HepG2 (cell line): ENCODE results near the gene ZDHHC19. TPM values are rescaled to one million over a fixed set of nuclear protein-coding genes. Genes with fewer than 3 reads are reported as not detected.

Experiments
- ARHGAP35 ChIP-seq: sonication (generic); formaldehyde crosslinking; IDR thresholded peaks from 2 replicates; pipeline ENCODE4 v1.9.0; 2022; ENCODE audit warnings: mild to moderate bottlenecking, inconsistent platforms, moderate library complexity, missing genetic modification reagents, borderline replicate concordance
- CREB1 ChIP-seq, 2 experiments: fragments of 450-650 bp in 1 of 2; IDR thresholded peaks; 2 replicates each; pipeline ENCODE4 v1.6.1; 2016 to 2017; ENCODE audit warnings: control low read depth in 1 of 2, mild to moderate bottlenecking in 1 of 2, missing compliant biosample characterization in 1 of 2, missing genetic modification characterization in 1 of 2
- LCORL ChIP-seq, 2 experiments: fragments of 450-650 bp in 1 of 2; sonication (generic) in 1 of 2; formaldehyde crosslinking in 1 of 2; IDR thresholded peaks; 2 replicates each; pipeline versions ENCODE4 v1.5.0 to v1.6.1; 2017 to 2020; ENCODE audit warnings: antibody characterized with exemption in 1 of 2, missing genetic modification reagents in 1 of 2
- MBD4 ChIP-seq: IDR thresholded peaks from 2 replicates; pipeline ENCODE4 v1.6.1; 2012; ENCODE audit warnings: low read length, inconsistent platforms, borderline replicate concordance
- MEIS2 ChIP-seq: sonication (generic); formaldehyde crosslinking; IDR thresholded peaks from 2 replicates; pipeline ENCODE4 v1.9.0; 2021; ENCODE audit warnings: mild to moderate bottlenecking, missing genetic modification reagents
- NR1H2 ChIP-seq: sonication (generic); formaldehyde crosslinking; IDR thresholded peaks from 2 replicates; pipeline ENCODE4 v1.8.1; 2022; ENCODE audit warnings: low read depth, missing genetic modification reagents, borderline replicate concordance
- PBX3 ChIP-seq: sonication (generic); formaldehyde crosslinking; IDR thresholded peaks from 2 replicates; pipeline ENCODE4 v1.8.1; 2023; ENCODE audit warnings: missing genetic modification reagents, inconsistent platforms, borderline replicate concordance
- ZFP1 ChIP-seq: IDR thresholded peaks from 2 replicates; pipeline ENCODE4 v1.6.1; 2016
- ZFX ChIP-seq: sonication (generic); formaldehyde crosslinking; IDR thresholded peaks from 2 replicates; pipeline ENCODE4 v1.4.0; 2020; ENCODE audit warnings: mild to moderate bottlenecking, low read depth, missing genetic modification reagents, moderate library complexity
- ZNF292 ChIP-seq: sonication (generic); formaldehyde crosslinking; IDR thresholded peaks from 2 replicates; pipeline ENCODE4 v1.8.1; 2022; ENCODE audit warnings: mild to moderate bottlenecking, low read depth, missing genetic modification reagents, borderline replicate concordance
- ZNF430 ChIP-seq: sonication (generic); formaldehyde crosslinking; IDR thresholded peaks from 2 replicates; pipeline ENCODE4 v1.9.0; 2021; ENCODE audit warnings: mild to moderate bottlenecking, missing genetic modification reagents
- ZNF432 ChIP-seq: sonication (generic); formaldehyde crosslinking; IDR thresholded peaks from 2 replicates; pipeline ENCODE4 v1.5.0; 2020; ENCODE audit warnings: missing genetic modification reagents, mild to moderate bottlenecking, borderline replicate concordance
- ZNF484 ChIP-seq: sonication (generic); formaldehyde crosslinking; IDR thresholded peaks from 2 replicates; pipeline ENCODE4 v1.5.1; 2020; ENCODE audit warnings: mild to moderate bottlenecking, low read depth, missing genetic modification reagents, borderline replicate concordance
- ZNF619 ChIP-seq: sonication (generic); formaldehyde crosslinking; IDR thresholded peaks from 2 replicates; pipeline ENCODE4 v1.4.0; 2020; ENCODE audit warnings: mild to moderate bottlenecking, missing genetic modification reagents
- ZZZ3 ChIP-seq: sonication (generic); formaldehyde crosslinking; IDR thresholded peaks from 2 replicates; pipeline ENCODE4 v1.4.0; 2020; ENCODE audit warnings: missing genetic modification reagents, mild to moderate bottlenecking, borderline replicate concordance
- polyA plus RNA-seq, 8 experiments: library from polyadenylated mRNA; depleted of rRNA in 3 of 8; stranded (reverse) in 7 of 8; unstranded in 1 of 8; fragments of >200 nt; fragmentation: Illumina TruSeq in 4 of 8; extraction: Trizol in 4 of 8; gene quantifications; 2 replicates each; pipeline versions ENCODE4 v1.2.1 to v1.2.3, GENCODE V29; 2011 to 2016; ENCODE audit warnings: low read depth in 4 of 8, missing spikeins in 1 of 8, mixed read lengths in 1 of 8; ENCODE audit not compliant: insufficient read depth in 1 of 8
- total RNA-seq, 5 experiments: library from RNA; depleted of rRNA; stranded (reverse); fragments of >200 nt; fragmentation: Illumina TruSeq; extraction: Trizol; gene quantifications; 2 replicates each; pipeline ENCODE4 v1.2.3, GENCODE V29; 2016; ENCODE audit warnings: low read depth in 1 of 5
- TF ChIP-seq, protein P1 (sequence below): sonication (generic); formaldehyde crosslinking; IDR thresholded peaks from 2 replicates; pipeline ENCODE4 v1.5.1; 2020; ENCODE audit warnings: mild to moderate bottlenecking, missing genetic modification reagents, moderate library complexity
- TF ChIP-seq, protein P2 (sequence below): sonication (generic); formaldehyde crosslinking; IDR thresholded peaks from 2 replicates; pipeline ENCODE4 v1.4.0; 2020; ENCODE audit warnings: low read depth, mild to moderate bottlenecking, missing genetic modification reagents
- TF ChIP-seq, protein P3 (sequence below): sonication (generic); formaldehyde crosslinking; IDR thresholded peaks from 2 replicates; pipeline ENCODE4 v1.5.1; 2020; ENCODE audit warnings: mild to moderate bottlenecking, moderate library complexity, missing genetic modification reagents

ZDHHC19 gene
- total and polyA plus RNA-seq, 2 of the 13 experiments (the other 11 are each of a cell fraction or from before 2014, with no cell fraction given), result 0.22 to 0.53 TPM

DNA sequence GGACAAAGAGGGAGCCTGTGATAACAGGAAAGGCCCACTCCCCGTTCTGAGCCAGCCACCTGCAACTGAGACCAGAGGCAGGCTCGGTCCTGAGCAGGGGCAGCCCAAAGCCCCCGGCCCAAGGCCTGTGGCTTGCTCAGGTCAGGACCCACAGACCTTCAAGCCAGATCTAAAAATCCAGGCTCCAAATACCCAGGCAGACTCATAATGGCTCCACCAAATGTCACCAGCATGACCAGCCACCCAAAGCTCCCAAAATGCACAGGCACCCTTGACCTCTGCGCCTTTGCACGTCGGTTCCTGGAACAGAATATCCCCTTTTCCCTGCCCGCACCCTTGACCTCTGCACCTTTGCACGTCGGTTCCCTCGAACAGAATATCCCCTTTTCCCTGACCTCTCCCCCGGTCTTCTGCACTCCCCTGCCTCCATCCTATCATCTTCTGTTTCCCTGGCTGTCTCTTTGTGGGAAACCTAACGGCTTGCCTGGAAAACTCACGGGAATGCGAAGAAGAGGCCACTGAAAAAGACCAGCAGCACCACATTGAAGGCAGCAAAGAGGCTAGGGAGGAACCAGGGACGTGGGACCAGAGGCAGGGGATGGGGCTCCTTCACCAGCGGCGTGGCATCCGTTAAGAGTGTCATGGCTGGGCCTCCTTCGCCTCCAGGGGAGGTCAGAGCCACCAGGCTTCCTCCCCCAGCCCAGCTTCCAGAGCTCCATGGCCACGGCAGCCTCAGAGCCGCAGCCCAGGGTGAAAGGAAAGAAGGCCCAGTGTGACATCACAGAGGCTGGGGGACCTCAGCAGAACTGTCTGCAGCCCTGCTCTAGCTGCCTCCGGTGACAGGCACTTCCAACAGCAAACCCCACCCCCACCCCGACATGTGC, at the start of gene ZDHHC19 (continued):
- TF ChIP-seq, protein P1, sequence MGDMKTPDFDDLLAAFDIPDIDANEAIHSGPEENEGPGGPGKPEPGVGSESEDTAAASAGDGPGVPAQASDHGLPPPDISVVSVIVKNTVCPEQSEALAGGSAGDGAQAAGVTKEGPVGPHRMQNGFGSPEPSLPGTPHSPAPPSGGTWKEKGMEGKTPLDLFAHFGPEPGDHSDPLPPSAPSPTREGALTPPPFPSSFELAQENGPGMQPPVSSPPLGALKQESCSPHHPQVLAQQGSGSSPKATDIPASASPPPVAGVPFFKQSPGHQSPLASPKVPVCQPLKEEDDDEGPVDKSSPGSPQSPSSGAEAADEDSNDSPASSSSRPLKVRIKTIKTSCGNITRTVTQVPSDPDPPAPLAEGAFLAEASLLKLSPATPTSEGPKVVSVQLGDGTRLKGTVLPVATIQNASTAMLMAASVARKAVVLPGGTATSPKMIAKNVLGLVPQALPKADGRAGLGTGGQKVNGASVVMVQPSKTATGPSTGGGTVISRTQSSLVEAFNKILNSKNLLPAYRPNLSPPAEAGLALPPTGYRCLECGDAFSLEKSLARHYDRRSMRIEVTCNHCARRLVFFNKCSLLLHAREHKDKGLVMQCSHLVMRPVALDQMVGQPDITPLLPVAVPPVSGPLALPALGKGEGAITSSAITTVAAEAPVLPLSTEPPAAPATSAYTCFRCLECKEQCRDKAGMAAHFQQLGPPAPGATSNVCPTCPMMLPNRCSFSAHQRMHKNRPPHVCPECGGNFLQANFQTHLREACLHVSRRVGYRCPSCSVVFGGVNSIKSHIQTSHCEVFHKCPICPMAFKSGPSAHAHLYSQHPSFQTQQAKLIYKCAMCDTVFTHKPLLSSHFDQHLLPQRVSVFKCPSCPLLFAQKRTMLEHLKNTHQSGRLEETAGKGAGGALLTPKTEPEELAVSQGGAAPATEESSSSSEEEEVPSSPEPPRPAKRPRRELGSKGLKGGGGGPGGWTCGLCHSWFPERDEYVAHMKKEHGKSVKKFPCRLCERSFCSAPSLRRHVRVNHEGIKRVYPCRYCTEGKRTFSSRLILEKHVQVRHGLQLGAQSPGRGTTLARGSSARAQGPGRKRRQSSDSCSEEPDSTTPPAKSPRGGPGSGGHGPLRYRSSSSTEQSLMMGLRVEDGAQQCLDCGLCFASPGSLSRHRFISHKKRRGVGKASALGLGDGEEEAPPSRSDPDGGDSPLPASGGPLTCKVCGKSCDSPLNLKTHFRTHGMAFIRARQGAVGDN (CRISPR knock-in tag), result peak; percentile 70
- TF ChIP-seq ZNF430 (CRISPR knock-in tag) (no peak), ZFP1 (no peak), ZNF292 (no peak), CREB1 (IDR thresholded peaks at IDR 0.05) (no peak), CREB1 (CRISPR knock-in tag; IDR thresholded peaks at IDR 0.05) (no peak), ZNF619 (CRISPR knock-in tag) (no peak), ZFX (CRISPR knock-in tag) (no peak), MEIS2 (CRISPR knock-in tag) (no peak), ZNF484 (CRISPR knock-in tag) (no peak), ZNF432 (CRISPR knock-in tag) (no peak), ARHGAP35 (CRISPR knock-in tag) (no peak), ZZZ3 (CRISPR knock-in tag) (no peak), LCORL (IDR thresholded peaks at IDR 0.05) (no peak), LCORL (CRISPR knock-in tag; IDR thresholded peaks at IDR 0.05) (peak; percentile 47; the same call in 1 of the 2 replicates), MBD4 (no peak), NR1H2 (CRISPR knock-in tag) (no peak), PBX3 (CRISPR knock-in tag) (no peak)
- TF ChIP-seq, protein P2, sequence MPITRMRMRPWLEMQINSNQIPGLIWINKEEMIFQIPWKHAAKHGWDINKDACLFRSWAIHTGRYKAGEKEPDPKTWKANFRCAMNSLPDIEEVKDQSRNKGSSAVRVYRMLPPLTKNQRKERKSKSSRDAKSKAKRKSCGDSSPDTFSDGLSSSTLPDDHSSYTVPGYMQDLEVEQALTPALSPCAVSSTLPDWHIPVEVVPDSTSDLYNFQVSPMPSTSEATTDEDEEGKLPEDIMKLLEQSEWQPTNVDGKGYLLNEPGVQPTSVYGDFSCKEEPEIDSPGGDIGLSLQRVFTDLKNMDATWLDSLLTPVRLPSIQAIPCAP, result no peak
- TF ChIP-seq, protein P3, sequence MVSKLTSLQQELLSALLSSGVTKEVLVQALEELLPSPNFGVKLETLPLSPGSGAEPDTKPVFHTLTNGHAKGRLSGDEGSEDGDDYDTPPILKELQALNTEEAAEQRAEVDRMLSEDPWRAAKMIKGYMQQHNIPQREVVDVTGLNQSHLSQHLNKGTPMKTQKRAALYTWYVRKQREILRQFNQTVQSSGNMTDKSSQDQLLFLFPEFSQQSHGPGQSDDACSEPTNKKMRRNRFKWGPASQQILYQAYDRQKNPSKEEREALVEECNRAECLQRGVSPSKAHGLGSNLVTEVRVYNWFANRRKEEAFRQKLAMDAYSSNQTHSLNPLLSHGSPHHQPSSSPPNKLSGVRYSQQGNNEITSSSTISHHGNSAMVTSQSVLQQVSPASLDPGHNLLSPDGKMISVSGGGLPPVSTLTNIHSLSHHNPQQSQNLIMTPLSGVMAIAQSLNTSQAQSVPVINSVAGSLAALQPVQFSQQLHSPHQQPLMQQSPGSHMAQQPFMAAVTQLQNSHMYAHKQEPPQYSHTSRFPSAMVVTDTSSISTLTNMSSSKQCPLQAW (CRISPR knock-in tag), result 0 out of 2 replicates have a peak, but pooled peaks have one; percentile 18
